KBM-7 (cell line): Measurements from ENCODE around the gene ARL14EPL.
"Not testable (repeated sequence)": the region's sequence is repeated elsewhere in the genome, so short reads cannot be mapped to it uniquely, and the experiment has no call there.

Experiments used
- DNase-seq: peaks from one replicate; pipeline ENCODE4 v3.0.0-alpha.2; 2015
- in situ Hi-C: fragments of 300-500 bp; cut with MboI; formaldehyde crosslinking; loops from 2 replicates; pipeline ENCODE4 v1.14.3; 2020; ENCODE audit warnings: low sequenced_read_pairs, low pct_unique_long_range_greater_than_20kb, mixed read lengths

Gene ARL14EPL

DNA sequence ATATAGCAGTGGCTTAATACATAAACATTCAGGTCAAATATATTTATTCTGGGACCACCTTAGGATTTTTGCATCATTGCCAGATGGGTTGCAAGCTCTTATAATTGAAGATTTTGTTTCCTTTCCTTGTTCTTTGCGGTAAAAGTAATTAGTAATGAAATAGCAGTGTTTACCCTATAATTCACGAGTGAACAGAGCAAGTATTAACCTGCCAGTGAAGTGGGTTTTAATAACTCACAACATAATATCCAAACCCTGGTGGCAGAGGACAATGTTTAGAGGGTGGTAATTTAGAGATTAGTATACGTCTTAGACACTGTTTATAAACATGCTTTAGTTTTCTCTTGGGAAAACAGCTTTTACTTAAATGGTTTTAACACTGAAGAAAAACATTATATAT is 11.8 kb downstream of the ARL14EPL start:
- in situ Hi-C loops, result no loop called here
- DNase-seq, result no peak

DNA sequence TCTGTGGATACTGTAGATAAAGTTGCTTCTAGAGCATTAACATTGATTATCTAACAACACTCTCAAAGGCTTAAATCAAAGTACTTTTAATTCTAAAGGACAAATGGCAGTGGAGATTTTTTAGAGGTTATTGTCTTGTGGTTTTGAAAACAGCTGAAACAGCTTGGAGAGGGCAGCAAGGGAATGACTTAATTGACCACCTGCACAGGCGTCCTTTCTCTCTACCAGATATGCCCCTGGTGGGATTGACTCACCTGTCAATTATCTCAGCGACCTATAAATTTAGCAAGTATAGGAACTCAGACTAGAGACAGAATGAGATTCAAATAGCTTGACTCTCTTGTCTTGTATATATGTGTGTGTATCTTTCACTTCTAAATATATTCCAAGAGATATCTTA is 13.5 kb downstream of the ARL14EPL start:
- in situ Hi-C loops, result no loop called here
- no peak for DNase-seq

DNA sequence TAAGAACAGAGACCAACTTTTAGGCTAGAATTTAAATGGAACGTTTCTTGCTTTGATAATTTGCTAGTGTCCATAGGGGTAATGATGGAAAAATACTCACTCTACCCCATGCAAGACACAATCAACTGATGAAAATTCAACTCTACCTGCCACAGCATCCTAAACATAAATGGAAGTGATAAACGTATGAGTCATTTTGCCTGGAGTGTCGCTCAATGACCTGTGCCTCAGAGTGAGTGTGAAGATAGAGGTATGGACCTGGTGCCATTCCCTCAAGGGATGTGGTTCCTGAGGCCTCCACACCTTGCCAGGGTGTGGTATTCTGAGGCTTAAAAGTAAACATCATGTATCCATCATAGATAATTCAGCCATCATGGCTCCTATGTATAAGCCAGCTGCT is 14.0 kb downstream of the ARL14EPL start:
- DNase-seq, result no peak
- in situ Hi-C loops, result no loop called here

DNA sequence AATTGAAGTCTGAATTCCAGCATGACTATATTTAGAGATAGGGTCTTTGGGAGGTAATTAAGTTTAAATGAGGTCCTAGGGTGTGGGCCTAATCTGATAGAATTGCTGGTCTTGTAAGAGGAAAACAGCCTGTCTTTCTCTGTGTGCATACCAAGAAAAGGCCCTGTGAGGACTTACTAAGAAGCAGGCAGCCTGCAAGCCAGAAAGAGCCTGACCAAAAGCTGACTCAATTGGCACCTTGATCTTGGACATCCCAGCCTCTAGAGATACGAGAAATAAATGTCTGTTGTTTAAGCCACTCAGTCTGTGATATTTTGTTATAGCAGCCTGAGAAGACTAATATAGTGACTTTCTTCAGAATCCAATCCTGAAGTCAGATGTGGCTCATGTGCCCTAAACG is 14.6 kb downstream of the ARL14EPL start:
- DNase-seq, result no peak
- in situ Hi-C loops, result no loop called here

DNA sequence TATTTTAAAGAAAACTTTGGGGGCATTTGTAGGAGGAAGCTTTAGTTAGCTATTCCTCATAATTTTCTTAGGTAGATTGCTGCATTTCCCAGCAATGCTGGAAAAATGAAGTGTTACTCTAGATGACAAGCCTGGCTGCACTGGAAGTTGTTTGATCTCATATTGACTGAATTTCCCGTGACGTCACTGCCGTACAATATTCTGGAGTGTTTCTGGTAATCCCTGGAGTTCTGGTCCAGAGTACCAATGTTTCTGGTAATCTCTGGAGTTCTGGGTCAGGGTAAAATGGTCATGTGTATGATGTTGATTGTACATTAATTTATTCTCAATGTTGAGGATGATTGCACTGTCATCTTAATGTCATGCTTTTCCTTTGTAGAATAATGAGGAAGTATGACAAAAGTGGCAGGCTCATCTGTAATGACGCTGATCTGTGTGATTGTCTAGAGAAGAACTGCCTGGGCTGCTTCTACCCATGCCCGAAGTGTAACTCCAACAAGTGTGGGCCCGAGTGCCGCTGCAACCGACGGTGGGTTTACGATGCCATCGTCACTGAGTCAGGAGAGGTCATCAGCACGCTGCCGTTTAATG is 26.2 kb downstream of the ARL14EPL start:
- in situ Hi-C loops, result loop anchor here (25.0 kb wide), 1 partner anchor 171 kb away; no protein-coding TSS in a partner anchor
- peak; percentile 42 for DNase-seq

DNA sequence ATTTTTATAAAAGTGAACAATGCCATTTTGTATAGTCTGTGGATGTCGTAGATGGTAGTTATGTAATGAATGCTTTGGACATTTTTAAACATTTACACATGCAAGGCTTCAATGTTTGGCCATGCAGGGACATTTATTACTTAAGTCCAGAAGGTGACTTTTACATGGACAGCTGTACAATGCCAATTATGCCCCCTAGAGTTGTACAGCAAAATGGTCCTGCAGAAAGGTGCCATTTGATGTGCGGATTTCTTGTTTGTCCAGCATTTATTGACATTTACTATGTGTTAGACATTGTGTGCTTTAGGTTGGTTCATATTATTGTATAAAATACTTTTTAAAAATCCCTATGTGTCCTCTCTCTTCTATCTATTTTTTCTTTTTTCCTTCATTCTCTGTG is 30.1 kb downstream of the ARL14EPL start:
- no peak for DNase-seq
- in situ Hi-C loops, result loop anchor here (25.0 kb wide), 1 partner anchor 175 kb away; no protein-coding TSS in a partner anchor

DNA sequence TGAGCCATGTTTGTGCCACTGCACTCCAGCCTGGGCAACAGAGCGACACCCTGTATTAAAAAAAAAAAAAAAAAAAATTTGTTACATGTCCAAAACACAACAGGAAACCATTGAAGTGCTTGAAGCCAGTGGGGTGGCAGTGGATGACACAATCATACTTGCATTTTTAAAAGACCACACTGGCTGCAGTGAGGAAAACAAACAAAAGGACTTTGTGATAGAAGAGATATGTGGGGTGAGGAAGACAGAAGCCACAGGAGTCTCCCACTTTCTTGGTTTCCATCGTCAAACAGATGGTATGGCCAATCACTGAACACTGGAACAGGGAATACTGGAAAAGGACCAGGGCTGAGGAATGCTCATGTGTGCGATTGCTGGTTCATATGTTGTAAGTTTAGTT is 31.7 kb downstream of the ARL14EPL start:
- in situ Hi-C loops, result loop anchor here (25.0 kb wide), 1 partner anchor 177 kb away; no protein-coding TSS in a partner anchor
- DNase-seq, result no peak

DNA sequence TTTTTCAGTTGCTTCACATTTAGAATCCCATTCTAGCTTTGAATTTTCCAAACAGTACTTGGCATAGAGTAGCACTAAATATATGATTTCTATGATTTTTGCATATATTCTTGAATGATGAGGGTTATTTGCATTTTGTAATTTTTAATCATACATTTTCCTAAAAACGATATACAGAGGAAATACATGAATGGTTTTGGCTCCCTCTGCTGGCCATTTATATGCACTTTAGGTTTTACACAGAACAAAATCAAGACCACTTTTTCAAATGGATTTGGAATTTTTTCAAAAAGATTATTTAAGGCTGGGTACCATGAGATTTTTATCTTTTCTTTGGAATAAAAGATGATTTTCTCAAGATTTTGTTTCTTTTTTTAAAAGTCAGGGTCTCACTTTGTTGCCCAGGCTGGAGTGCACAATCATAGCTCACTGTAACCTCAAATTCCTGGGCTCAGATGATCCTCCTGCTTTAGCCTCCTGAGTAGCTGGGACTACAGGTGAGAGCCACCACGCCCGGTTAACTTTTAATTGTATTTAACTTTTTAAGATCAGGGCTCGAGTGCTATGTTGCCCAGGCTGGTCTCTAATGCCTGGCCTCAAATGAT is 35.9 kb downstream of the ARL14EPL start:
- peak; percentile 66 for DNase-seq
- in situ Hi-C loops, result loop anchor here (25.0 kb wide), 1 partner anchor 181 kb away; no protein-coding TSS in a partner anchor

DNA sequence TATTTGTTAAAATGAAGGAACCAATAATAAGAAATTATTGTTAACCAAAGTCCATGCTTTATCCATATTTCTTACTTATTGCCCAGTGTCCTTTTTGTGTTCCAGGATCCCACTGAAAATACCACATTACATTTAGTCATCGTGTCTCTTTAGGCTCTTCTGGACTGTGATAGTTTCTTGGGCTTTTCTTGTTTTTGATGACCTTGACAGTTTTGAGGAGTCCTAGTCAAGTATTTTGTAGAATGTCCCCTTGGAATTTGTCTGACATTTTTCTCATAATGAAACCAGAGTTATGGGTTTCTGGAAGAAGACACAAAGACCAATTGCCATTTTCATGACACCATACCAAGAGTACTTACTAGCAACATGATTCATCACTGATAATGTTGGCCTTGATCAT is 38.9 kb downstream of the ARL14EPL start:
- DNase-seq, result no peak
- in situ Hi-C loops, result loop anchor here (25.0 kb wide), 1 partner anchor 184 kb away; no protein-coding TSS in a partner anchor

DNA sequence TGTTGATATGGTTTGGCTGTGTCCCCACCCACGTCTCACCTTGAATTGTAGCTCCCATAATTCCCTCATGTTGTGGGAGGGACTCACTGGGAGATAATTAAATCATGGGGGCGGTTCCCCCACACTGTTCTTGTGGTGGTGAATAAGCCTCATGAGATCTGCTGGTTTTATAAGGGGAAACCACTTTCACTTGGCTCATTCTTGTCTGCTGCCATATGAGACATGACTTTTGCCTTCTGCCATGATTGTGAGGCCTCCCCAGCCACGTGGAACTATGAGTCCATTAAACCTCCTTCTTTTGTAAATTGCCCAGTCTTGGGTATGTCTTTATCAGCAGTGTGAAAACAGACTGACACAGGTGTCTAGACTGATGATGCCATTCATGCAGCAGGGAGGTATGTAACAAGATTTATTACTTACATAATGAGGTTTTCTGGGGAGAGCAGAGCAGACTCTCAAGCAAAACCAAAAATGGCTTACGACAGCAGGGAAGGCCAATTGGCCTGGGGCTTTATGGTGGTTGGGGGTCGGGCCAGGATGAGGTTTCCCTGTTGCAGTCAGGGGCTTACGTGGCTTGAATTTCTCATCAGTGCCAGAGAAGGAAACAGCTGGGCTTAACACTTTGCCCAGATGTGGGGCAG is 43.0 kb downstream of the ARL14EPL start:
- peak; percentile 77 for DNase-seq
- in situ Hi-C loops, result no loop called here

DNA sequence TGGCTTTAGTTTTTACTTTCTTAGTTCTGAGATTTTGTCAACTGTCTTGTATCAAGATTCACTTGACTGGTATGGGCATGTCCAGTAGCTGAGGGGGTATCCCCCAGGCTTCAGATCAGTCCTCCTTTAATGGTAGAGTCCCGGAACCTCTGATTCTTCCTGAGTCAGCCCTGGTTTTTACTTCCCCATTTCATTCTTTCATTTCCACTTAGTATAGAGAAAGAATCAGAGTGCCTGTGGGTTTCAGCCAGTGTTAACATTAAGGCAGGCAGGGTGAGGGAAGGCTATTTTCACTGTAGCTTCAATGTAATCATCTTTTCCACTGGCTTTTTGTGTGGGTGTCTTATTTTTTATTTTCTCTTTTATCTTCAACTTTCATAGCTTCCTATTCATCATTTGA is 44.2 kb downstream of the ARL14EPL start:
- in situ Hi-C loops, result no loop called here
- DNase-seq, result peak; percentile 78

DNA sequence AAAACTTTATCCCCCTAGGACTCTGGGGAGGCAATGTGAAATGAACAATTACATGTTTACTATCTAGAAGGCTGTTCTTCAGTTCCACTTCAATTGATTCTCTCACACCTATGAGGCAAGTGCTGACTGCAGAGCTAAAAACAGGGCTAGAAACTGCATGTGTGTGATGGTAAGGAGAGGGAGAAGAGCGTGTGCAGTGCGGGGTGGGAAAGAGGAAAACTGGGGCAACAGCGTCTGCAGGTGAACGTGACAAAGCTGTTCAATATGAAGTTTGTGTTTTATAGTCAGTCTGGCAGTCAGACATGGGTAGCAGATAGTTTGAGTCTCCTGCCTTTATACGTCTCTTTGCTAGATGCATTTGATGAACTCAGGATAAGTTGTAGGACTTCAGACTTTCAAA is 45.9 kb downstream of the ARL14EPL start:
- DNase-seq, result no peak
- in situ Hi-C loops, result no loop called here

DNA sequence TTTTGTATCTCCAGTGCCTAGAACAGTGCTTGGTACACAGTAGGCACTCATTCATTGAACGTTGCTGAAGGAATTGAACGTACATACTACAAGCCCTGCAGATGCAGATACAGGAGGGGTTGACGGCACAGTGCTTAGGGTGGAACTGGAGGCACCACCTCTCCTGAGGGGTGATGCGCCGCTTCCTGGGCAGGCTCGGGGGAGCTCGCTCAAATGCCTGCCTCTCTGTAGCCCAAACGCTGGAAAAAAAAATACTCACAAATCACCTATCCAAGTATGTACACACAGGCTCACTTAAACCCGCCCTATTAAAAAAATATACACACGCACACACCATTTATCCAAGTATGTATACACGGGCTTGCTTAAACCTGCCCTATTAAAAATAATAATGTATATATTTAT is 52.0 kb downstream of the ARL14EPL start:
- peak; percentile 34 for DNase-seq
- in situ Hi-C loops, result no loop called here

DNA sequence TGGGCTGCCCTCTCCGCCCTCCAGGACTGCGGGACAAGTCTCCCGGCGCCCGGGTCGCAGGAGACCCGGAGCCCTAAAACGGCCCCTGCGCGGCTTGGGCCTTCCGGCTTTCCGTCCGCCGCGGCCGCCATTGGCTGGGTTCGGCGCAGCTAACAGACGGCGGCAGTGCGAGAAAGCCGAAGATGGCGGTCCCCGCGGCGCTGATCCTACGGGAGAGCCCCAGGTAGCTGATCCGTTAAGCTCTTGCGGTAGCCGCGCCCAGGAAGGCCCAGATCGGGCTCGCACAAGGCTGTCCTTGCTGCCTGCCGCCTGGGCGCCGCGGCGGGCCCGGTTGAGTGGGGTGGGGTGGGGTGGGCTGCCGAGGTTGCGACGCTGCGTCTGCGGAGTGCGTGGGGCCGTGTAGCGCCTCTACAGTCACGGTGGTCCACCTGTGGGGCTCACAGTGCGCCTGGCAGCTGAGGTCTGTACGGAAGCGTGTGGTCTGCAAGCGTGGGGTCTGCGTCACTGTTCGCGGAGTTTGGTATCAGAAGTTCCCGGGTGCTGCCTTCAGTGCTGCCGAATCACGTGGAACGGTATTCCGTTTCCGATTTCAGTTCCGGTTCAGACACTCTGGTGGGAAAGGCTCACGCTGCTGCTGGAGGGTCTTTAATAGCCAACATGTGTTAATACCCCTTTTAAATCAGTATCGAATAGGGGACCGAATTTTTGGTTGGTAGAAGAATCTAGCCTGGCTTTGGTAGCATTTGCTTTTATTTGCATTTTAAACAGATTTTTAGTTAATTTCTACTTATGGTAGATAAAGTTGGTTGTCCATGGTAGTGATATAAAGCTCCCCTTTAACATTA is 52.8 kb downstream of the ARL14EPL start, which contains the start of gene COMMD10:
TSS of gene COMMD10 (plus strand) at position 155 of the 845 bp plus-strand sequence.
- DNase-seq, result peak; percentile 78
- in situ Hi-C loops, result no loop called here

DNA sequence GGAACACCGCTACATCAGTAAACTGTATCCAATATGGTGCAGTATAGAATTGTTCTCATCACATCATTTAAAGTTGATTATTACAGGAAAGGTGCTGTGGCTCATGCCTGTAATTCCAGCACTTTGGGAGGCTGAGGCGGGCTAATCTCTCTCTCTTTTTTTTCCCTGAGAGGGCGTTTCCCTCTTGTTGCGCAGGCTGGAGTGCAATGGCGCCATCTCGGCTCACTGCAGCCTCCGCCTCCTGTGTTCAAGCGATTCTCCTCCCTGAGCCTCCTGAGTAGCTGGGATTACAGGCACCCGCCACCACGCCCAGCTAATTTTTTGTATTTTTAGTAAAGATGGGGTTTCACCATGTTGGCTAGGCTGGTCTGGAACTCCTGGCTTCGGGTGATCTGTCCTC is 54.0 kb downstream of the ARL14EPL start:
- DNase-seq, in situ Hi-C loops: not testable (repeated sequence)

DNA sequence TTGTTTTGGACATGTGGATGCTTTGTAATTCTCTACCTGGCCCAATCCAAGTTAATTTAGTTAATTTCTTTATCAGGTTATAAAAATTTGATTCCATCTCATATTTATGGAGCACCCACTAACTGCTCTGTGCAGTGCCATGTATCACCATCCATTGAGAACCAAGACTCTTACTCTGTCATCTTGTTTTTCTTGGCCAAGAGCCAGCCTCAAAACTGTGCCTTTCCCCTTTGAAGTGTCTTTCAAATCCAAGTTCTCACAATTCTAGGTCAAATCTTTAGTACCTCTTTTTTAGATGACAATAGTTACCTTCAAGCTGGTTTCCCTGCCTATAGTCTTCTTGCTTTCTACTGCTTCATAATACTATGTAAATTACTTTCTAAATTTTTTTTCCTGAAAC is 55.8 kb downstream of the ARL14EPL start:
- in situ Hi-C loops, result no loop called here
- DNase-seq, result no peak

DNA sequence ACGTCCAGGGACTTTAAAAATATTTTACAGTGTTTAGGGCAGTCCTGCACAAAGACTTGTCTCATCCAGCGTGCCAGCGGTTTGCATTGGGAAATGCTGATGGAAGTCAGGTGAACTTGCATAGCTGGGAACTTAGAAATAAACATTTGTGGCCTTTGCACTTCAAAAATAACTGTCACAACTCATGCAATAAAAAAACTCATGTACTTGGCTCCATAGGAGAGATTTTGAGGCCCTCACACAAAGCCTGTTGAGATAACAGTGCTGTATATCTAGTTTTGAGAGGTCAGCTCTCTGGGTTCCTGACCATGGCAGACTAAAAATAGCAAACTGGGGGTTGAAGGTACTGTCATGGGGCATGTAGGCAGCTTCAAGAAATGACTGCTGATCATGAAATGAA is 58.0 kb downstream of the ARL14EPL start:
- in situ Hi-C loops, result no loop called here
- DNase-seq, result no peak

DNA sequence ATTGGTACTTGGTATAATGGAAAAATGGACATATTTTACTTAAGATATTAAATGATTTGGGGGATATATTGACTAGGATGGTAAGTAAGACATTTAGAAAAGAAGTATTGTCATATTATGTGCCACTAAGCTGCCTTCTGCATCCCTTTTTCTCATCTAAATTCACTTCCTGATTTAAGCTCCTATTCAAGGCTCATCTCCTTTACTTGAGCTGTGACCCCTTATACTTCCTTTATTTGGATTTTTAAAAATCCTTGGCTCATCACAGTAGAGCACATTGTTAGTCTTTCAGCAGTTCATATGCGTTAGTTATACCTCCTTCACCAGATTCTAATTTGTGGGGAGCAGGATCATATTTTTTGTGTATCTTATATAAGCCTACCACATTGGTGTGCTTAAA is 59.1 kb downstream of the ARL14EPL start:
- DNase-seq, result no peak
- in situ Hi-C loops, result no loop called here

DNA sequence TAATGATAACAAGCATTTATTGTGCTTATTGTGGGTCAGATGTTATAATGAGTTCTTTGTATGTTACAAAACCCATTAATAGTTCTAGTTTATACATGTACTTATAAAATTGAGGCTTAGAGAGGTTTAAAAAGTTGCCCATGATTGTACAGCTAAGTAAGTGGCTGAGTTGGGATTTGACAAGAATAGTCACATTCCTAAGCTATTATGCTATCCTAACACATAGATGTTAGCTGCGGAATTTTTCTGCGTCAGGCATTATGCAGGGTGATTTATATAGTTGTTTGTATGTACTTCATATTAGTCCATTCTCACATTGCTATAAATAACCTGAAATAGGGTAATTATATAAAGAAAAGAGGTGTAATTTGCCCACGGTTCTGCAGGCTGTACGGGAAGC is 65.0 kb downstream of the ARL14EPL start:
- DNase-seq, result no peak
- in situ Hi-C loops, result no loop called here

DNA sequence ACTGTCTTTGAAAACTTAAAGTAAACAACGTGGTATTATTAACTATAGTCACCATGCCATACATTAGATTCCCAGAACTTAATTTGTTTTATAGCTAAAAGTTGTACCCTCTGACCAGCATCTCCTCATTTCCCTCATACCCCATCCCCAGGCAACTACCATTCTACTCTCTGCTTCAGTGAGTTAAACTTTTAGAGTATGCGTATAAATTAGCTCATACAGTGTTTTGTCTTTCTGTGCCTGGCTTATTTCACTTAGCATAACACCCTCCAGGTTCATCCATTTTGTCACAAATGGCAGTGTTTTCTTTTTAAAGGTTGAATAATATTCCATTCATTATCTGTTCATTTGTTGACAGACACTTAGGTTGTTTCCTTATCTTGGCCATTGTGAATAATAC is 66.7 kb downstream of the ARL14EPL start:
- in situ Hi-C loops, result no loop called here

More for the DNA sequence above, 66.7 kb downstream of the ARL14EPL start:
- no peak for DNase-seq
